Measurements from ENCODE around the gene DDX59. TPM values are rescaled to one million over a fixed set of nuclear protein-coding genes. Genes with fewer than 3 reads are reported as not detected.

The DDX59 gene
- total and polyA plus RNA-seq, 12 donors = 8.4 to 20.5 (median 14.5) TPM

- no peak overlapping the region for H3K27ac ChIP-seq
- DNase-seq (no peak), ATAC-seq (no peak)
- intact Hi-C loops (cut with DNase I) = no loop called here
- 95 to 100% methylated on average over 1 of the region's 1 CpG for WGBS, 2 donors
- H3K27me3 ChIP-seq = no peaks in the 10 kb centered on the region
- H3K9me3 ChIP-seq = no peaks in the 10 kb centered on the region
- no peak for TF ChIP-seq CTCF (IDR thresholded peaks at IDR 0.05)
- peaks cover 0 to 14% (median 0%) of the 10 kb centered on the region in 9 donors for H3K4me1 ChIP-seq
- peaks cover 0 to 99% (median 36%) of the 10 kb centered on the region in 9 donors for H3K36me3 ChIP-seq
- no peak overlapping the region for H3K4me3 ChIP-seq
Measured at GRCh38 chr1:200659269-200659668, 10.4 kb downstream of the DDX59 start.

GRCh38 chr1:200658037-200658818 is 11.5 kb downstream of the DDX59 start:
- TF ChIP-seq CTCF (IDR thresholded peaks at IDR 0.05) = no peak
- Histone ChIP-seq H3K9me3 (no peaks in the 10 kb centered on the region), H3K4me1 (peaks cover 0 to 9% (median 0%) of the 10 kb centered on the region in 9 donors), H3K36me3 (peaks cover 0 to 99% (median 30%) of the 10 kb centered on the region in 9 donors), H3K4me3 (no peak overlapping the region), H3K27me3 (no peaks in the 10 kb centered on the region), H3K27ac (no peak overlapping the region)
- DNase-seq (no peak), ATAC-seq (no peak)
- 88 to 97% methylated on average over 4 of the region's 4 CpGs for WGBS, 2 donors
- intact Hi-C loops (cut with DNase I) = no loop called here

- no peak for TF ChIP-seq CTCF (IDR thresholded peaks at IDR 0.05)
- no peak overlapping the region for H3K4me3 ChIP-seq
- WGBS, 2 donors = 95 to 96% methylated on average over 5 of the region's 5 CpGs
- intact Hi-C loops (cut with DNase I) = no loop called here
- no peaks in the 10 kb centered on the region for H3K4me1 ChIP-seq
- H3K9me3 ChIP-seq = no peaks in the 10 kb centered on the region
- no peak overlapping the region for H3K27ac ChIP-seq
- no peaks in the 10 kb centered on the region for H3K27me3 ChIP-seq
- DNase-seq (no peak), ATAC-seq (no peak)
- peaks cover 0 to 97% (median 34%) of the 10 kb centered on the region in 9 donors for H3K36me3 ChIP-seq
Measured at GRCh38 chr1:200654660-200655059, 15.0 kb downstream of the DDX59 start.

DNA sequence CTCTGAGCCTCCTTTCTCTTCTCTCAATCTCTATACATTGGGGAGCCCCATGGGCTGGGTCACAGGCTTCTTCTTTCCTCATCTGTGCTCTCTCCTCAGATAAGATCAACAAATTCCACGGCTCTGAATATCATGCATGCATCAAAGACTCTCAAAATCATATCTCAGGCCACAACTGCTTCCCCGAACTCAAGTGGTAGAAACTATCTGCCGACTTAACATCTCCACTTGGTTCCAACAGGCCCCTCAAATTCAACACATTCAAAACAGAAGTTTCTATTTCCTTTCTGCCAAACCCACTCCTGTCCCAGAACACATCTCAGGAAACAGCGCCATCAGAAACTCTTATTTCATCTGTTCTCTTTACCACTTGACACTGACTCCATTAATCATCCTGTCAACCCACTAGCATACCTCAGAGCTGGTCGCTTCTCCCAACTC is 16.7 kb downstream of the DDX59 start:
- intact Hi-C loops (cut with DNase I) = no loop called here
- DNase-seq (no peak), ATAC-seq (no peak)
- TF ChIP-seq CTCF (IDR thresholded peaks at IDR 0.05) = no peak
- no peak overlapping the region for H3K4me3 ChIP-seq
- peaks cover 0 to 97% (median 40%) of the 10 kb centered on the region in 9 donors for H3K36me3 ChIP-seq
- no peaks in the 10 kb centered on the region for H3K9me3 ChIP-seq
- no peaks in the 10 kb centered on the region for H3K27me3 ChIP-seq
- no peak overlapping the region for H3K27ac ChIP-seq
- WGBS, 2 donors = 83 to 89% methylated on average over 5 of the region's 5 CpGs
- H3K4me1 ChIP-seq = no peaks in the 10 kb centered on the region
